HG03432 (cell line): Measurements from ENCODE around the gene C2CD2.

Experiments used
- ATAC-seq: cut with Tn5 transposase; IDR thresholded peaks from one replicate; pipeline ENCODE4 v1.9.1; 2021; ENCODE audit warnings: mild to moderate bottlenecking, moderate library complexity; ENCODE audit not compliant: unreplicated experiment

C2CD2 gene

DNA sequence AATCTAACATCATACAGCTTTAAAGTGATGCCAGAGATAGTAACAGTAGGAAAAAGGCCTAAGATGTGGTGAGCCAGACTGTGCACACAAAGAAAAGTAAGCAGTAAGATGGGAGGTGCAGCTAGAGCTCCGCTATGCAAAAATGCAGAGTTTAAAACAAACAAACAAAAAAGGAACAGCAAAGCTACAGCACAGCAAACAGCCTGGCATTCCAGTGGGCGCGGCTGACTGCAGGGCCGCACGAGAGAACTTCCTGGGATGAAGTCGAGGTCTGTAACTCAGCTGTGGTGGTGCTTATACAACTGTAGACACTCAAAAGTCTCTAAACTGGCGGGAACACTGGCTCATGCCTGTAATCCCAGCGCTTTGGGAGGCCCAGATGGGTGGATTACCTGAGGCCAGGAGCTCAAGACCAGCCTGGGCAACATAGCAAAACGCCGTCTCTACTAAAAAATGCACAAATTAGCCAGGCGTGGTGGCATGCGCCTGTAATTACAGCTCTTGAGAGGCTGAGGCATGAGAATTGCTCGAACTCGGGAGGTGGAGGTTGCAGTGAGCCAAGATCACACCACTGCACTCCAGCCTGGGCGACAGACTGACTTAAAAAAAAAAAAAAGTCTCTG is 104.7 kb downstream of the C2CD2 start:
- ATAC-seq: no peak

DNA sequence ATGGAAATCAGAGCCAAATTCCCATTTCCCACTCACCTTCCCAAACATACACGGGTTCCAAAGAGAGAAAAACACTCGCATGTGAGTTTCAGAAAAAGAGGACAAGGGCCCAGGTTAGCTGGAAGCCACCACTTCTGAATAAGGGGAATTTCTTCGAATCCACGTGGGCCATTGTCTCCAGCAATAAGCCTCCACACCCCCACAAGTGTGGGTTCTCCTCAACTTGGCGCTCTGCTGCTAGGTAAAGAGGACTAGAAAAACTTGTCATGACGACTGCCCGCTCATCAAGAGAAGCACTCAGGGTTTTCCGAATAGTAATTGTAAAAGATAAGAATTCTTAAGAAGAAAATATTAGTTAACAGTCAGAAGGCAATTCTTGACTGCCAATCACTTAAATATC is 105.3 kb downstream of the C2CD2 start:
- ATAC-seq: no peak

GRCh38 chr21:41847066-41847804 is 106.6 kb downstream of the C2CD2 start:
- ATAC-seq: no peak

- ATAC-seq: no peak
These were observed 107.3 kb downstream of the C2CD2 start for GRCh38 chr21:41846536-41846935.

- no peak for ATAC-seq
These were observed 107.8 kb downstream of the C2CD2 start for GRCh38 chr21:41846033-41846317.

DNA sequence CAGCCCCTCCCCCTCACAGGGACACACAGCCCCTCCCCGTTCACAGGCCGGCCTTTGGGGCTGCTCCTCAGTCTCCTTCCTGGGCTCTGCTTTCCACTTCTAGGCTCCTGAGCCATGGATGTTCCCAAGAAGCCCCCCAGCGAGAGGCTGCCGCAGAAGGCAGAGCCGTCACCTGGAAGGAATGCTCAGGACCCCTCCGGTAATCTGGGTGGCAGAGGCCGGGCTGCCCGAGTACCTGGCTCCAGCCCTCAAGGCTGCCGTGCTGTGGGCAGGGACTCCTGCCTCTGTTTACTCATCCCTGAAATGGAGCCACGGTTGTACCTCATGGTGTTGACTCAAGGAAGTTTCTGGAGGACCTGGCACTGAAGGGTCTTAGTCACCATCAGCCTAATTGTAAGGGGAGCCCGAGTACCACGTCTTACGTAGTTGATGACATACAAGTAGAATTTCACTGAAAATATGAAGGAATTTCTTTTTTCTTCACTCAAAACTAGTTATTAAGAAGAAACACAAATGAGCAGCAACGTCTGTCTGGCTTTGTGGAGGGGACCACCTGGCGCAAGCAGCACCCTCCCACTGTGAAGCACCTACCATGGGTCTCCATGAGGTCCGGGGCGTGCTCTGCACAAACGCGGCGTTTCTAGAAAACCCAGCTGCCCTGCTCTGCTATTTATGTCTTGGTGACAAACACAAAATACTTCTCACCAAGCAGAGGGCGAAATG is 108.3 kb downstream of the C2CD2 start:
- ATAC-seq: no peak

DNA sequence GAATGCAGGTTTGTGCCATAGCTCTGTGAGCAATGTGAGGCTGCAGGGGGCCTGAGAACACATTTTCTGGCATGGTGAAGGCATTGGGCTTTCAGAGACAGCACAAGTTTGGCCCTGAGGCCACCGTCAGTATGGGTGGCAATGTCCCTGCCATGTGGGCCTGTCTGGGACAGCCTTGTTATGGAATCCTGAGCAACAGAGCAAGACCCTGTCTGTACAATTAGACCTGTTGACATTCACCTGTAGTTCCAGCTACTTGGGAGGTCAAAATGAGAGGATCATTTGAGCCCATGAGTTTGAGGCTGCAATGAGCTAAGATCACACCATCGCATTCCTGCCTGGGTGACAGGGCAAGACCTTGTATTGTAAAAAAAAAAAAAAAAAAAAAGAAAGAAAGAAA is 110.2 kb downstream of the C2CD2 start:
- no peak for ATAC-seq

DNA sequence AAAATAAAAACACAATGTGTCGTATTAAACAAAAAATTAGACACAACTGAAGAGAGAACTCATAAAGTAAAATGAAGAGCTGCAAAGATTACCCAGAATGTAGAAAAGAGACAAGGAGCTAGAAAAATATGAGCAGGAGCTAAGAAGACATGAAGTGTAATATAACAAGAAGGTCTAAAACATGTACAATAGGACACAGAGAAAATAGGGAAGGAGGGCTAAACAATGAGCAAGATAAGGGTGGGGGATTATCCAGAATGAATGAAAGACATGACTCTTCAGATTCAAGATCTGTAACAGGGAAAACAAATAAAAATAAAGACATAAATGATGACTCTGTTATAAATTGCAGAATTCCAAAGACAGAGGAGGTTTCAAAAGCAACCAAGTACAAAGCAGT is 112.9 kb downstream of the C2CD2 start:
- no peak for ATAC-seq

DNA sequence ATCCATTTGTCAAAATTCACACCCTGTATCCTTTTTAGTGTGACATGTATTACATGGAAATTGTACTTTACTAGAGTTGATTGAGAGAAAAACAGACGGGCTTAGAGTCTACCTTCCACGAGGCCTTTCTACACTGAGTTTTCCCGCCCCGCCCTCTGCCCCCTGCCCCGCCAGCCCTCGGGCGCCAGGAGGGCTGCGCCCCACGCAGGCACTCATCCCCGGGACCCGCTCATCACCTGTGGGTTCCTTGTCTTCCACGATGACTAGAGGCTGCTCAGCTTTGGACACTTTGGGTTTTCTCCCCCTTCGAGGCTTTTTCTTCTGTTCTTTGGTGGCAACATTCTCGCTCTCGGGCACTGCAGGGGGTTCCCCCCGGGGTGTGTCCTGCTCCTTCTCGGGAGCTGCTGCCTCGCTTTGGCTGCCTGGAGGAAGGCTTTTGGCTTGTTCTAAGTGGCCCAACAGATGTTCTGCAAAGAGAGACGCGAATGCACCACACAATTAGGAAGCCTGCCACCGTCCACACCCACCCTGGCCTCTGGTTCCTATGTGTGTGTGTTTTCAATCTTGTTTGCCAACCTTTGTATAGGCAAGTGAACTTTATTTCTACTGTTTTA is 114.3 kb downstream of the C2CD2 start:
- ATAC-seq: no peak

- ATAC-seq: peak; percentile 29
These were observed 116.0 kb downstream of the C2CD2 start for GRCh38 chr21:41837756-41838297.

GRCh38 chr21:41836166-41837015 is 117.4 kb downstream of the C2CD2 start:
- ATAC-seq: no peak

GRCh38 chr21:41835711-41836154 is 118.1 kb downstream of the C2CD2 start:
- ATAC-seq: no peak
